B cell (primary cell): ENCODE data around the gene SASH1.

Experiments
- CTCF ChIP-seq: fragments of 200-600 bp; IDR thresholded peaks from one replicate; pipeline ENCODE4 v1.8.0; 2022; ENCODE audit warnings: antibody characterized with exemption, mild to moderate bottlenecking
- EZH2 ChIP-seq: IDR thresholded peaks from 2 replicates; pipeline ENCODE4 v1.6.1; 2012; ENCODE audit warnings: borderline replicate concordance, low read depth, mild to moderate bottlenecking, moderate library complexity, low read length; ENCODE audit not compliant: insufficient read depth, poor library complexity, severe bottlenecking

DNA sequence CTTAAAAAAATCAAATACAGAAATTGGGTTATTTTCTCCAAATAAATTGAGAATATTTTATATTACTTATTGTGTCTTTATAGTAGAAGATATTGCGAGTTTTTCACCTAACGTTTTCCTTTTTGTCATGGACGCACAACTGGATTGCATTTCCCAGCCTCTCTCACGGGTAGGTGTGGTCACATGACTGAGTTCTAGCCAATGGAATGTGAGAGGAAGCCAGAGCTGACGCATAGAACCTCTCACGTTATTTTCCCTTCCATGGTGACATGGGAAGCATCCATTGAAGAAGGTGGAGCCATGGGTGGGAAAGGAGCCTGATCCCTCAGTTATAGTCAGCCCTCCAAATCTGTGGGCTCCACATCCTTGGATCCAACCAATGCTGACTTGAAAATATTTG is 248.2 kb downstream of the SASH1 start:
- no peak for TF ChIP-seq CTCF
- no peak for TF ChIP-seq EZH2
